Calu3 (cell line): Measurements from ENCODE around the gene MIOS. TPM values are rescaled to one million over a fixed set of nuclear protein-coding genes. Genes with fewer than 3 reads are reported as not detected.
A peak's percentile ranks its signal among the peaks of the same experiment; 100 is the strongest.

Source experiments
- BruUV-seq: library from RNA; stranded (reverse); fragments of 400-500 nt; replicated peaks from 2 replicates; lab custom pipeline; 2021; lab: Mats Ljungman, UMichigan
- CTCF ChIA-PET: fragments of 300-600 bp; sonication (Branson Sonifier 250); formaldehyde crosslinking; loops from one replicate; lab custom pipeline; 2022; ENCODE audit warnings: antibody characterized with exemption; lab: Charles Lee
- DNase-seq: peaks from one replicate; pipeline ENCODE4 v3.0.0; 2022
- H3K27ac Mint-ChIP-seq: one replicate; pipeline ENCODE4 v1.8.0; 2022; ENCODE audit warnings: mixed read lengths; ENCODE audit not compliant: unreplicated experiment
- H3K27me3 Mint-ChIP-seq: one replicate; pipeline ENCODE4 v1.8.0; 2022; ENCODE audit warnings: mixed read lengths; ENCODE audit not compliant: unreplicated experiment
- H3K36me3 Mint-ChIP-seq: one replicate; pipeline ENCODE4 v1.8.0; 2022; ENCODE audit warnings: mild to moderate bottlenecking, moderate library complexity, mixed read lengths; ENCODE audit not compliant: insufficient read depth, unreplicated experiment
- H3K4me1 Mint-ChIP-seq: one replicate; pipeline ENCODE4 v1.8.0; 2022; ENCODE audit warnings: mild to moderate bottlenecking, low read depth, mixed read lengths; ENCODE audit not compliant: unreplicated experiment
- H3K4me3 Mint-ChIP-seq: one replicate; pipeline ENCODE4 v1.8.0; 2022; ENCODE audit warnings: mild to moderate bottlenecking, low read depth, moderate library complexity, mixed read lengths; ENCODE audit not compliant: unreplicated experiment
- H3K9me3 Mint-ChIP-seq: one replicate; pipeline ENCODE4 v1.8.0; 2022; ENCODE audit warnings: low read depth, mixed read lengths; ENCODE audit not compliant: unreplicated experiment
- CTCF ChIP-seq: fragments of 200-600 bp; IDR thresholded peaks from one replicate; pipeline ENCODE4 v1.8.0; 2022; ENCODE audit warnings: antibody characterized with exemption; ENCODE audit not compliant: unreplicated experiment
- intact Hi-C: fragments of 100-400 bp; cut with micrococcal nuclease; formaldehyde crosslinking; loops from one replicate; pipeline ENCODE4 v1.10.0; 2022; ENCODE audit not compliant: unreplicated experiment
- total RNA-seq: library from RNA; stranded (reverse); gene quantifications from 2 replicates; pipeline ENCODE4 v1.2.3, GENCODE V29; 2022

Gene MIOS
- total RNA-seq, 1 experiment from 2014 or later = 38.2 TPM

- CTCF ChIA-PET = interaction anchor here (2.7 kb wide), 1 partner anchor 118 kb away, joined by 13 read pairs; no protein-coding TSS in a partner anchor
- Mint-ChIP-seq H3K4me1 (peaks cover 18% of the 10 kb centered on the region), H3K27me3 (no peaks in the 10 kb centered on the region), H3K9me3 (no peaks in the 10 kb centered on the region), H3K27ac (no peak overlapping the region), H3K4me3 (no peak overlapping the region), H3K36me3 (no peaks in the 10 kb centered on the region)
- BruUV-seq = no TSS peak
- no peak for DNase-seq
- intact Hi-C loops = loop anchor here (5.0 kb wide), 1 partner anchor 575 kb away; no protein-coding TSS in a partner anchor
- TF ChIP-seq CTCF = no peak
Observed at GRCh38 chr7:7542251-7542835, 24.3 kb upstream of the MIOS start.

GRCh38 chr7:7548407-7548806 is 18.3 kb upstream of the MIOS start:
- no peak overlapping the region for H3K27ac Mint-ChIP-seq
- peaks cover 26% of the 10 kb centered on the region for H3K4me1 Mint-ChIP-seq
- H3K4me3 Mint-ChIP-seq = no peak overlapping the region
- H3K9me3 Mint-ChIP-seq = no peaks in the 10 kb centered on the region
- intact Hi-C loops = no loop called here
- CTCF ChIA-PET = no interaction called here
- H3K36me3 Mint-ChIP-seq = no peaks in the 10 kb centered on the region
- H3K27me3 Mint-ChIP-seq = no peaks in the 10 kb centered on the region
- TF ChIP-seq CTCF = no peak
- no peak for DNase-seq
- BruUV-seq = no TSS peak

GRCh38 chr7:7550663-7551062 is 16.0 kb upstream of the MIOS start:
- H3K27ac Mint-ChIP-seq = no peak overlapping the region
- no peak for DNase-seq
- intact Hi-C loops = no loop called here
- H3K4me3 Mint-ChIP-seq = no peak overlapping the region
- peaks cover 26% of the 10 kb centered on the region for H3K4me1 Mint-ChIP-seq
- CTCF ChIA-PET = interaction anchor here (0.7 to 1.6 kb wide), 3 partner anchors 12 to 18 kb away, joined by 3 to 8 read pairs (median 4); no protein-coding TSS in a partner anchor
- no peaks in the 10 kb centered on the region for H3K36me3 Mint-ChIP-seq
- no TSS peak for BruUV-seq
- no peak for TF ChIP-seq CTCF
- H3K9me3 Mint-ChIP-seq = no peaks in the 10 kb centered on the region
- H3K27me3 Mint-ChIP-seq = no peaks in the 10 kb centered on the region

- CTCF ChIA-PET = no interaction called here
- no peaks in the 10 kb centered on the region for H3K36me3 Mint-ChIP-seq
- peaks cover 26% of the 10 kb centered on the region for H3K4me1 Mint-ChIP-seq
- no peak overlapping the region for H3K4me3 Mint-ChIP-seq
- no peak overlapping the region for H3K27ac Mint-ChIP-seq
- no peaks in the 10 kb centered on the region for H3K27me3 Mint-ChIP-seq
- TSS peak; percentile 60 for BruUV-seq
- TF ChIP-seq CTCF = no peak
- intact Hi-C loops = loop anchor here (2.0 kb wide), 1 partner anchor 17 kb away; the partner anchor contains the start of gene COL28A1
- DNase-seq = no peak
- H3K9me3 Mint-ChIP-seq = no peaks in the 10 kb centered on the region
Observed at GRCh38 chr7:7552199-7552598, 14.5 kb upstream of the MIOS start.
